Skeletal muscle tissue (tissue), 4 donors: ENCODE measurements around the gene CHMP4B. TPM values are rescaled to one million over a fixed set of nuclear protein-coding genes. Genes with fewer than 3 reads are reported as not detected.

Experiments used
- H3K27ac ChIP-seq: one replicate; pipeline ENCODE4 v1.7.0; 2013; ENCODE audit warnings: mild to moderate bottlenecking, low read depth, low read length, inconsistent platforms
- H3K27me3 ChIP-seq, 3 donors: one replicate each; pipeline ENCODE4 v1.7.0; 2013; ENCODE audit warnings: low read length in 3 of 3; ENCODE audit not compliant: control insufficient read depth in 3 of 3, insufficient read depth in 3 of 3
- H3K36me3 ChIP-seq, 3 donors: one replicate each; pipeline ENCODE4 v1.7.0; 2013; ENCODE audit warnings: low read length in 3 of 3; ENCODE audit not compliant: control insufficient read depth in 3 of 3, insufficient read depth in 3 of 3
- H3K4me1 ChIP-seq, 3 donors: one replicate each; pipeline ENCODE4 v1.7.0; 2013; ENCODE audit warnings: low read length in 3 of 3, mild to moderate bottlenecking in 3 of 3; ENCODE audit not compliant: control insufficient read depth in 3 of 3, insufficient read depth in 3 of 3
- H3K4me3 ChIP-seq, 3 donors: one replicate each; pipeline ENCODE4 v1.7.0; 2013; ENCODE audit warnings: low read length in 3 of 3
- H3K9ac ChIP-seq, 3 donors: one replicate each; pipeline ENCODE4 v1.7.0; 2013; ENCODE audit warnings: low read length in 3 of 3, mild to moderate bottlenecking in 3 of 3, moderate library complexity in 2 of 3, low read depth in 1 of 3
- H3K9me3 ChIP-seq, 3 donors: one replicate each; pipeline ENCODE4 v1.7.0; 2013; ENCODE audit warnings: low read length in 3 of 3; ENCODE audit not compliant: control insufficient read depth in 3 of 3
- total RNA-seq: library from RNA; depleted of rRNA; stranded (reverse); fragments of >200 nt; gene quantifications from one replicate; pipeline ENCODE4 v1.2.3, GENCODE V29; 2014
- donor health status: Osteomylitis.

The CHMP4B gene
- total RNA-seq, 1 donor from 2014 or later, result 24.0 TPM

DNA sequence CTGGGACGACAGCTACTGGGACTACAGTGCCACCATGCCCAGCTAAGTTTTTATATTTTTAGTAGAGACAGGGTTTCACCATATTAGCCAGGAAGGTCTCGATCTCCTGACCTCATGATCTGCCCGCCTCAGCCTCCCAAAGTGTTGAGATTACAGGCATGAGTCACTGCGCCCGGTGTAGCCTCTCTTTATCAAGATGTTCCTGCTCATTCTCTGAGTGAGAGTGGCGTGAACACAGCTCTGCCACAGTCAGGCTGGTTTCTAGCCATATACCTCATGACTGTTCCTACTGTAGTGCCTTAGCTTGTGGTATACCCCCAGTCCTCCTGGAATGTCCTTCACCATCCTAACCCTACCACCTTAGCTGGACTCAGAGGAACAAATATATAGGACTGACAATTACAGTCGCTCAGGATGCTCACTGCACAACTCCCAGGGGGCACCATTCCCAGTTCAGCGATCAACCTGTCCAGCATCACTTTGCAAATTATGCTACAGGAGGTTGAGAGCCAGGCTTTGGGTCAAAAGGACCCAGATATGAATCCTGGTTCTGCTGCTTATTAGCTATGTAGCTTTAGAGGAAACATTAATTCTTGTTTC lies 86.3 kb downstream of the CHMP4B start:
- H3K4me1 ChIP-seq, result no peaks in the 10 kb centered on the region
- H3K9me3 ChIP-seq, result no peaks in the 10 kb centered on the region
- no peak overlapping the region for H3K27ac ChIP-seq
- no peak overlapping the region for H3K9ac ChIP-seq
- peaks cover 6 to 22% (median 12%) of the 10 kb centered on the region in 3 donors for H3K27me3 ChIP-seq
- H3K36me3 ChIP-seq, result no peaks in the 10 kb centered on the region
- no peak overlapping the region for H3K4me3 ChIP-seq

DNA sequence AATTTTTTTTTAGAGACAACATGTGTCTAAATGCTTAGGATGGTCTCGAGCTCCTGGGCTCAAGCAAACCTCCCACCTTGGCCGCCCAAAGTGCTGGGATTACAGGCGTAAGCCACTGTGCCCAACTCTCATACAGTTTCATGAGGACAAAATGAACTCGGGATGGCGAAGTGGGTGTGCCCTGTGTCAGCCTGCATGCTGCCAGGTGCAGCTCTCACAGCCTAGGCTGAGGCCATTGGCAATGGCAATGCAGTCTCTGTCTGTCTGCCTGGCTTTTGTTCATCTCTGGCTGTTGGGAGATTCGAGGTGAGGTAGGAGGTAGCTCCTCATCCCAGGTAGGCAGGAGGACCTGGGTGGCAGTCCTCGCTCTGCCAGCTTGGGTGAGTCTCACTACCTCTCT lies 88.0 kb downstream of the CHMP4B start:
- Histone ChIP-seq H3K4me3 (no peak overlapping the region), H3K9me3 (no peaks in the 10 kb centered on the region), H3K9ac (no peak overlapping the region), H3K27ac (no peak overlapping the region), H3K4me1 (no peaks in the 10 kb centered on the region), H3K27me3 (peaks cover 6 to 22% (median 12%) of the 10 kb centered on the region in 3 donors), H3K36me3 (no peaks in the 10 kb centered on the region)

DNA sequence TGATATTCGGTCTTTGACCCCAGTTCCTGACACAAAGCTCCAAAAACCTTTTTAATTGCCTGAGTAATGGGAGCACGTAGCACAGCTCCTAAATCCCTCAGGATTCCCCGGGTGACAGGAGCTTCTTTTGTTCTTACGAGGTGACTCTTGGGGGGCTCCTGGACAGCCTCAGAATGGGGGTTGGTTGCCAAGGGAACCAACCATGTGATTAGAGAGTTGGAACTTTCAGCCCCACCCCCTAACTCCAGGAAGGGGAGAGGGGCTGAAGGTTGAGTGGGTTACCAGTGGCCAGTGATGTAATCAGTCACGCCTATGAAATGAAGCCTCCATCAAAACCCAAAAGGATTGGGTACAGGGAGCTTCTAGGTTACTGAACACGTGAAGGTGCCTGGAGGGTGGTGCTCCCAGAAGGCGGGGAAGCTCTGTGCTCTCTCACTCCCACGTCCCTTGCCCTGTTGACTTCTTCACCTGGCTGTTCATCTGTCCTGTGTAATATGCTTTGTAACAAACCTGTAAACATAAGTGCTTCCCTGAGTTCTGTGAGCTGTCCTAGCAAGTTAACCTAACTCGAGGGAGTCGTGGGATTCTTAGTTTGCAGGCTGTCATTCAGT lies 89.5 kb downstream of the CHMP4B start:
- Histone ChIP-seq H3K9me3 (no peaks in the 10 kb centered on the region), H3K4me3 (no peak overlapping the region), H3K27me3 (peaks cover 6 to 22% (median 12%) of the 10 kb centered on the region in 3 donors), H3K9ac (no peak overlapping the region), H3K36me3 (no peaks in the 10 kb centered on the region), H3K4me1 (no peaks in the 10 kb centered on the region), H3K27ac (no peak overlapping the region)

GRCh38 chr20:33901132-33901523 lies 90.0 kb downstream of the CHMP4B start:
- no peaks in the 10 kb centered on the region for H3K36me3 ChIP-seq
- no peaks in the 10 kb centered on the region for H3K4me1 ChIP-seq
- no peak overlapping the region for H3K4me3 ChIP-seq
- no peak overlapping the region for H3K27ac ChIP-seq
- no peaks in the 10 kb centered on the region for H3K9me3 ChIP-seq
- H3K9ac ChIP-seq, result no peak overlapping the region
- peaks cover 6 to 22% (median 12%) of the 10 kb centered on the region in 3 donors for H3K27me3 ChIP-seq

GRCh38 chr20:33902011-33902410 lies 90.9 kb downstream of the CHMP4B start:
- no peak overlapping the region for H3K4me3 ChIP-seq
- no peak overlapping the region for H3K27ac ChIP-seq
- H3K9ac ChIP-seq, result no peak overlapping the region
- H3K27me3 ChIP-seq, result peaks cover 6 to 18% (median 12%) of the 10 kb centered on the region in 3 donors
- H3K9me3 ChIP-seq, result no peaks in the 10 kb centered on the region
- no peaks in the 10 kb centered on the region for H3K4me1 ChIP-seq
- no peaks in the 10 kb centered on the region for H3K36me3 ChIP-seq

Other genes starting within 250 kb of the CHMP4B start
- not detected for gene C20orf144, start 149.0 kb upstream of the CHMP4B start, total RNA-seq
- gene ACTL10, start 144.4 kb upstream of the CHMP4B start, total RNA-seq, result 1.0 TPM
- gene NECAB3, start 136.9 kb upstream of the CHMP4B start, total RNA-seq, result 32.4 TPM
- gene E2F1, start 125.0 kb upstream of the CHMP4B start, total RNA-seq, result 5.2 TPM
- 7.3 TPM for gene PXMP4, start 91.0 kb upstream of the CHMP4B start, total RNA-seq
- gene ZNF341, start 79.4 kb upstream of the CHMP4B start, total RNA-seq, result 1.0 TPM
- gene RALY, start 182.6 kb downstream of the CHMP4B start, total RNA-seq, result 52.2 TPM